Measurements from ENCODE around the gene MRGPRF.

DNA sequence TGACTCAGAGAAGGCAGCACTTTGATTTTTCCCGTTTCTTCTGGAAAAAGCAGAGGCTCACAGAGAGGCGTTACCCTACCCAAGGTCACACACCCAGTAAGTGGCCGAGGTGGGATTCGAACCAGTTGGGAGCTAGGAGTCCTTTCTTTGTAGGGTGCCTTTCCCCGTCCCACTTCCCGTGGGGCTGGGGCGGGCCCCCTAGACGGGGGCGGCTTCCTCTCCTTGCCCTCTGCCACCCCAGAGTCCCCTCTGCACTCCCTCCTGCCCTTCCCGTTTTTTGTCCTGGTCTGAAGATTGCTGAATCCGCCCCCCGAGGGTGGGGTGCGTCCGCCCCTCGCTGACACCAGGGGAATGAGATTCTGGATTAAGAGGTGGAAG lies 36.4 kb upstream of the MRGPRF start:
- TF ChIP-seq CTCF (IDR thresholded peaks at IDR 0.05; ENCODE audit: low read length) (no peak), EZH2 (optimal IDR thresholded peaks at IDR 0.05; ENCODE audit: low read depth, low read length) (no peak), EZH2phosphoT487 (IDR thresholded peaks at IDR 0.05; ENCODE audit: low read length) (no peak)

Measured in MM.1S (cell line).